ENCODE data around the gene HMX1. TPM values are rescaled to one million over a fixed set of nuclear protein-coding genes. Genes with fewer than 3 reads are reported as not detected.

The HMX1 gene
- total RNA-seq, 1 donor from 2014 or later: not detected

DNA sequence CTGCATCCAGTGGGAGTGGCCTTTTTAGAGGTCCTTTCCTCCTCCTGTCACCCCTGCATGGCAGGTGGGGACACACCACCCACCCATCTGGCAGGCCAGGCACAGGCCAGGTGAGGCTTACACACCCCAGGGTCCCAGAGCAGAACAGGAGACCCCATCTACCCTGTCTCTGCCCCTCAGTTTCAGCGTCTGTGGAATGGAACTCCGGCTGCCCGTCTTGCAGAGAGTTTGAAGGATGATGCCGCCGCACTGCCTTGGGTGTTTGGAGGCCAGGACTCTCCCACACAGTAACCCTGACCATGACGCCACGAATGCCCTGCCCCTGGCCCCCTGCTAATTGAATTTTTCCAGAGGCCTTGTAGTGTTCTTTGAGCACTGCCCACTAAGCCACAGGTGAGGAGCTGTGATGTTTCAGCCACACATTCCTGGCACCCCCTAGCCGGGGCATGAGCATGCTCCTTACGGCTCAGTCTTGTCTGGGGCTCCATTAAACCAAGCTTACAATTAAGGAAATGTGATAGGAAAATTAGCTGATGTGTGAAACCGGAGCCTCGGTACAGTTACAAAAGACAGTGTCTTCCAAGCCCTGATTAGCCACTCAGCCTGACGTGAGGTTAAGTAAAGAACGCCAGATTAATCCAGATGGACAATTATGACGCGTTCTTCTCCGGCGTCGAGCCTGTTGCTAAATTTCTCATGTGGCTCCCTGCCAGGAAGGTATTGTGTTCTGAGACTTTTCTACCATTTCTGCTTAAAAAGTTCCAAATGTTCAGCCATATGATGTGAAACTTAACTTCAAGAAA, 39.3 kb downstream of the HMX1 start:
- ChIA-PET CTCF (no interaction called here), POLR2A (no interaction called here)
- DNase-seq (no peak), ATAC-seq (ENCODE audit: low read depth) (no peak)
- intact Hi-C loops (cut with micrococcal nuclease): no loop called here
- Mint-ChIP-seq H3K9me3 (peaks cover 2% of the 10 kb centered on the region), H3K36me3 (ENCODE audit: low read depth) (no peaks in the 10 kb centered on the region), H3K4me3 (no peak overlapping the region), H3K4me1 (no peaks in the 10 kb centered on the region), H3K27ac (no peak overlapping the region), H3K27me3 (no peaks in the 10 kb centered on the region)
- no peak for TF ChIP-seq CTCF (IDR thresholded peaks at IDR 0.05)

GRCh38 chr4:8831221-8832112, 40.2 kb downstream of the HMX1 start:
- intact Hi-C loops (cut with micrococcal nuclease): no loop called here
- TF ChIP-seq CTCF (IDR thresholded peaks at IDR 0.05): no peak
- CTCF ChIA-PET: no interaction called here

GRCh38 chr4:8830611-8831200, 40.9 kb downstream of the HMX1 start:
- Mint-ChIP-seq H3K27ac (no peak overlapping the region), H3K27me3 (no peaks in the 10 kb centered on the region), H3K4me1 (no peaks in the 10 kb centered on the region), H3K36me3 (ENCODE audit: low read depth) (no peaks in the 10 kb centered on the region), H3K4me3 (no peak overlapping the region), H3K9me3 (peaks cover 2% of the 10 kb centered on the region)
- TF ChIP-seq CTCF (IDR thresholded peaks at IDR 0.05): no peak
- intact Hi-C loops (cut with micrococcal nuclease): no loop called here
- ChIA-PET POLR2A (no interaction called here), CTCF (no interaction called here)
- DNase-seq (peak; percentile 7), ATAC-seq (ENCODE audit: low read depth) (no peak)

More at GRCh38 chr4:8831221-8832112, 40.2 kb downstream of the HMX1 start:
- Mint-ChIP-seq H3K9me3 (peaks cover 2% of the 10 kb centered on the region), H3K4me1 (no peaks in the 10 kb centered on the region), H3K36me3 (ENCODE audit: low read depth) (no peaks in the 10 kb centered on the region), H3K27ac (no peak overlapping the region), H3K27me3 (no peaks in the 10 kb centered on the region), H3K4me3 (no peak overlapping the region)
- POLR2A ChIA-PET: no interaction called here
- no peak for ATAC-seq (ENCODE audit: low read depth)
- DNase-seq: peak; percentile 9

DNA sequence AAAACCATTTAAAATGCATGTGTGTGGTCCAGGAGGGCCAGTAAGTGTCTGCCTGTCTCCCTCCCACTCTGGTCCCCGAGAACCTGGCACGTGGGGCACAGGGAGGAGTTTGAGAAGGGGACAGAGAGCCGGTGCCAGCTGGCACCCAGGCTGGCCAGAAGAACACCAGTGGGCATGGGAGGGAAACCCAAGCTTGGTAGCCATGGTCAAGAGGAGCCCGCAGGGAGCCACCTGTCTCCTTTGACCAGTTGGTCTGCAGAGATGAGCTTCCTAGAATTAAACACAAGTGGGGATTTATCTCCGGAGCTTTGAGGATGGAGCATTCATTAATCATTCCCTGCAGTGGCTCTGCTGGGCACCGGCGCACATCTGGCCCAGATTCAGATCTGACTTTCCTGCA, 41.6 kb downstream of the HMX1 start:
- H3K27me3 Mint-ChIP-seq: no peaks in the 10 kb centered on the region
- H3K27ac Mint-ChIP-seq: no peak overlapping the region
- no peaks in the 10 kb centered on the region for H3K4me1 Mint-ChIP-seq
- H3K4me3 Mint-ChIP-seq: no peak overlapping the region
- ATAC-seq (ENCODE audit: low read depth) (no peak), DNase-seq (no peak)
- ChIA-PET POLR2A (no interaction called here), CTCF (no interaction called here)
- peaks cover 2% of the 10 kb centered on the region for H3K9me3 Mint-ChIP-seq
- intact Hi-C loops (cut with micrococcal nuclease): no loop called here
- no peaks in the 10 kb centered on the region for H3K36me3 Mint-ChIP-seq (ENCODE audit: low read depth)
- no peak for TF ChIP-seq CTCF (IDR thresholded peaks at IDR 0.05)

- no peaks in the 10 kb centered on the region for H3K36me3 Mint-ChIP-seq (ENCODE audit: low read depth)
- intact Hi-C loops (cut with micrococcal nuclease): no loop called here
- no peaks in the 10 kb centered on the region for H3K27me3 Mint-ChIP-seq
- H3K9me3 Mint-ChIP-seq: peaks cover 2% of the 10 kb centered on the region
- CTCF ChIA-PET: no interaction called here
- ATAC-seq (ENCODE audit: low read depth) (no peak), DNase-seq (no peak)
- no peaks in the 10 kb centered on the region for H3K4me1 Mint-ChIP-seq
- no peak overlapping the region for H3K27ac Mint-ChIP-seq
- POLR2A ChIA-PET: no interaction called here
- no peak overlapping the region for H3K4me3 Mint-ChIP-seq
- no peak for TF ChIP-seq CTCF (IDR thresholded peaks at IDR 0.05)
These were observed 42.1 kb downstream of the HMX1 start for GRCh38 chr4:8829584-8829983.

Data from activated B cell treated with CpG ODN at 0.5 μM for 24 hours (primary cell).